IPS-18a (cell line): ENCODE data around the gene ANK3.

Experiments used
- H3K27ac ChIP-seq: one replicate; pipeline ENCODE4 v1.5.1; 2013; ENCODE audit warnings: low read length
- H3K27me3 ChIP-seq: one replicate; pipeline ENCODE4 v1.6.1; 2013; ENCODE audit warnings: mild to moderate bottlenecking, low read length; ENCODE audit not compliant: control insufficient read depth, insufficient read depth
- H3K36me3 ChIP-seq: one replicate; pipeline ENCODE4 v1.6.1; 2013; ENCODE audit warnings: low read depth, low read length; ENCODE audit not compliant: control insufficient read depth
- H3K4me1 ChIP-seq: one replicate; pipeline ENCODE4 v1.6.1; 2013; ENCODE audit warnings: low read depth, low read length; ENCODE audit not compliant: control insufficient read depth
- H3K4me3 ChIP-seq: one replicate; pipeline ENCODE4 v1.5.1; 2013; ENCODE audit warnings: low read length
- H3K9ac ChIP-seq: one replicate; pipeline ENCODE4 v1.6.1; 2013; ENCODE audit warnings: mild to moderate bottlenecking, low read length, moderate library complexity
- H3K9me3 ChIP-seq: one replicate; pipeline ENCODE4 v1.6.1; 2013; ENCODE audit warnings: low read depth, low read length; ENCODE audit not compliant: control insufficient read depth

The ANK3 gene

DNA sequence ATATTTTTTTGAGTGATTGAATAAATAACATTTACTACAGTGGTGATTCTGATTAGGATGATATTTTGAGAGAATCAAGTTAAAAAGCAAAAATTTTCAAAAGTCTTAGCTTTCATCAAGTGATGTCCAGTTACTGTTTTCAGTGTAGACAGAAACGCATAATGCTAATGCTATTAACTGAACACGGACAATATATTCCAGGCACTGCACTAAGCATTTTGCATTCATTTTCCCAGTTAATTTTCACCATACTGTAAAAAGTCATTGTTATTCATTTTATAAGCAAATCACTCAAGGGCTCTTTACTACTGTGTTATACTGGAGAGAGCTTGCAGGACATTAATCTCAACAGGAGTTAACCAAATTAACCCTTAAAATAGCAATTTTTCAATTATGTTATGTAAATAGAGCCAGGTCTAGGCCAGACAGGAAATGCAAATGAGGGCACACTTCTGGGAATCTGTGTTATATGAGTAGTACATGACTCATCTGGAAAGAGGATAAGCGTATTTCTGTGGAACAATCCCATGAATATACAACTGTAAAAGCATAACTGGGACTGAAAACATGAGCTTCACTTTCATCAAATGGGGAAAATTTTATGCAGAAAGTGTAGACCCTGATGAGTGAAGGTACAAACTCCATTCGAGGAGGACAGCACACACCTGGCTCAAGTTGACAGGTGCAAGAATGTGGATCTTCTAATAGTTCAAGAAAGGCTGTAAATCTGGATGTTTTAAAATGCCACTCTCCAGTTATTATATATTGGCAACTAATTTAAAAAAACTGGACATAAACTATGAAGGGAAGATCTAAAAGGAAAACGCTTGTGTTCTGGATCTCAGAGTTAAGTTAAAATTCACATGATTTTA is 75.4 kb downstream of the ANK3 start:
- Histone ChIP-seq H3K9ac (no peak overlapping the region), H3K36me3 (no peaks in the 10 kb centered on the region), H3K9me3 (no peaks in the 10 kb centered on the region), H3K27ac (no peak overlapping the region), H3K4me3 (no peak overlapping the region), H3K4me1 (no peaks in the 10 kb centered on the region), H3K27me3 (no peaks in the 10 kb centered on the region)

DNA sequence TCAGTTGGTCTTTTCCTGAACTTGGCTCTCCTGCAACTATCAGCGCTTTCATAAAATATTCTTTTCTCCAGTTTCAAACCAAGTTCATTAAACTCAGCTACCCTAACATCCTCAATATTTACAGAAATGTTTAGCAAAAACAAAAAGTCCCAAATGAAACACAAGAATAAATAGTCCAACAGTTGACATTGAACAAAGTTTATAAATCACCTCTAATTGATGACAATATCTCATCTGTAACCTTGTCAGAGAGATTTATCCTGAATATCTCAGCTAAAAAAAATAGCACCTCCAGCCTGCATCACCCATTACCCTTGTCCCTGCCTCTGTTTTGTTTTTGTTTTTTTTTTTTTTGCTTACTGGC is 76.1 kb downstream of the ANK3 start:
- no peaks in the 10 kb centered on the region for H3K27me3 ChIP-seq
- no peaks in the 10 kb centered on the region for H3K9me3 ChIP-seq
- H3K36me3 ChIP-seq = no peaks in the 10 kb centered on the region
- H3K4me1 ChIP-seq = no peaks in the 10 kb centered on the region
- no peak overlapping the region for H3K27ac ChIP-seq
- no peak overlapping the region for H3K4me3 ChIP-seq
- H3K9ac ChIP-seq = no peak overlapping the region

DNA sequence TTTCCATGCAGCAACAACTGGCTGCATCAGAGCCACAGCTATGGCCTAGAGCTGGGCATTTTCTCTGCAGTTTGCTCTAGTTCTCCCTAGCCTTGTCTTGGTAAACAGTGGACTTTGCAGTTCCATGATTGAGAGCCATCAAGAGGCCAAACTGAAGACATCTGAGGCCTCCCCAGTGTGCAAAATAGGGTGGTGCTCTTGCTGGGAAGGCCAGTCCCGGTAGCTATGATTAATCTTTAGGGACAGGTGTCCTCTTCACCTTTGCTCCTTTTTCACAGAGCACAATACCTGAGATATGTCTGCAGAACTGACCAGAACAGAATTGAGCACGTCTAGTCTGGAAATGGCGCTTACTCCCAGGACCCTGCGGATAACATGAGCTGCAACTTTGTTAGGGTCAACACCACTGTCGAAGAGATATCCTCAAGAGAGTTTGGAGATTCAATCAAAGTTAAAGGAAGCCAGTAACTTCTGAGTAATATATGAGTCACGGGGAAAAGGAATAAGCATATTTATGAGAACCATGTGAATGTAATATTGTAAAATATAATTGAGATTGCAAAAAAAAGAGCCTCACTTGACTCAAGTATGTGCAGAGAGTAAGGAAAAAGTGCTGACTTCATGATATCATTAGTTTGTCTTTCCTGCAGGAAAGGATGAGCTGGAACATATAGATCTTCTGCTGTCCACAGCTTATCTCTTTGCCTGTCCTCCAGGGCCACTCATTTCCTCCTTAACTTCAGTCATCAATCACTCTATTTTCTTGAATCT is 76.7 kb downstream of the ANK3 start:
- Histone ChIP-seq H3K27ac (no peak overlapping the region), H3K27me3 (no peaks in the 10 kb centered on the region), H3K9ac (no peak overlapping the region), H3K9me3 (no peaks in the 10 kb centered on the region), H3K4me3 (no peak overlapping the region), H3K4me1 (no peaks in the 10 kb centered on the region), H3K36me3 (no peaks in the 10 kb centered on the region)

DNA sequence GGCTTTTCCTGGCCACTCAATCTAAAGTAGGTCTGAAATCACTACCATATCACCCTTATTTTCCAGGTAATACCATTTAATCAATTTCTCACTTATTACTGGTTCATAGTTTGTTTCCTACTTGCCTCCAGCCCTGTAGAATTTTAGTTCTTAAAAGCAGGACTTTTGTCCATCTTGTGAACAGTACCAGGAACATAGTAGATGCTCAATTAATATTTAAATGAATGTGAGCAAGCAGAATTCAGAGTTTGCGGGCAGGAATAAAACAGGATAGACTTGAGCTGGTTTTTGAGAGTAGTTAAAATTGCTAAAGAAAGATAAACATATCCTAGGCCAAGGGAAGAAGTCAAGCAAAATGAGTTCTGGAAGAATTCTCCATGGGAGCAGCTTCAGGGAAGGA is 77.9 kb downstream of the ANK3 start:
- no peak overlapping the region for H3K9ac ChIP-seq
- no peak overlapping the region for H3K27ac ChIP-seq
- no peaks in the 10 kb centered on the region for H3K36me3 ChIP-seq
- H3K4me3 ChIP-seq = no peak overlapping the region
- no peaks in the 10 kb centered on the region for H3K4me1 ChIP-seq
- H3K27me3 ChIP-seq = no peaks in the 10 kb centered on the region
- no peaks in the 10 kb centered on the region for H3K9me3 ChIP-seq

DNA sequence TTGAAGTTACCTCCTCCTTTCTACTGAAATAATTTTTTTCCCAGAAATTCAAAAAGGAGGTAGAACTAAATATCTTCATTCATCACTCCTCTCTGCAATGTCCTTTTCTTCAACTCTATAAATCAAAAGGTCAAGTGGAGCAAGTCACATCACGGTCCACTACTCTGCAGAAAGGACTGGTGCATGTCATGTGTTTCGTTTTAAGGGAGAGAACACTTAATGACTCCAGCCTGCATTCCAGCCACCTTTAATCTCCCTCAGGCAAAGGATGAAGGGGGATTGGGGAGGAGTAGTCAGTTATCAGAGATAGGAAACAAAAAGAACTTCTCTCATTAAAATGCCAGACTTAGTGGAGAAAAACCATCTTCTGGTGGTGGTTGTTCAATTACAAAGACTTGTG is 78.9 kb downstream of the ANK3 start:
- no peaks in the 10 kb centered on the region for H3K9me3 ChIP-seq
- no peak overlapping the region for H3K9ac ChIP-seq
- H3K27ac ChIP-seq = no peak overlapping the region

DNA sequence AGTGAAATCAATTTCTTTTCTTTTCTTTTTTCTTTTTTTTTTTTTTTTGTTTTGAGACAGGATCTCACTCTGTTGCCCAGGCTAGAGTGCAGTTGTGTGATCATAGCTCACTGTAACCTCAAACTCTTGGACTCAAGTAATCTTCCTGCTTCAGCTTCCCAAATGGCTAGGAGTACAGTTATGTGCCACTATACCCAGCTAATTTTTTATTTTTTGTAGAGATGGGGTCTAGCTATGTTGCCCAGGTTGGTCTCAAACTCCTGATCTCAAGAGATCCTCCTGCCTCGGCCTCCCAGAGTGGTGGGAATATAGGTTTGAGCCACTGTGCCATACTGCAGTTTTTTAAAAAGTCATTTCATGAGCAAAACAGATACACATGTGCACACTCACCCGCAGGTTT is 79.8 kb downstream of the ANK3 start:
- no peak overlapping the region for H3K9ac ChIP-seq
- no peaks in the 10 kb centered on the region for H3K36me3 ChIP-seq
- H3K4me1 ChIP-seq = no peaks in the 10 kb centered on the region
- H3K4me3 ChIP-seq = no peak overlapping the region
- no peaks in the 10 kb centered on the region for H3K27me3 ChIP-seq
- no peaks in the 10 kb centered on the region for H3K9me3 ChIP-seq
- H3K27ac ChIP-seq = no peak overlapping the region

More for the DNA sequence above, 78.9 kb downstream of the ANK3 start:
- Histone ChIP-seq H3K4me3 (no peak overlapping the region), H3K36me3 (no peaks in the 10 kb centered on the region), H3K4me1 (no peaks in the 10 kb centered on the region), H3K27me3 (no peaks in the 10 kb centered on the region)

DNA sequence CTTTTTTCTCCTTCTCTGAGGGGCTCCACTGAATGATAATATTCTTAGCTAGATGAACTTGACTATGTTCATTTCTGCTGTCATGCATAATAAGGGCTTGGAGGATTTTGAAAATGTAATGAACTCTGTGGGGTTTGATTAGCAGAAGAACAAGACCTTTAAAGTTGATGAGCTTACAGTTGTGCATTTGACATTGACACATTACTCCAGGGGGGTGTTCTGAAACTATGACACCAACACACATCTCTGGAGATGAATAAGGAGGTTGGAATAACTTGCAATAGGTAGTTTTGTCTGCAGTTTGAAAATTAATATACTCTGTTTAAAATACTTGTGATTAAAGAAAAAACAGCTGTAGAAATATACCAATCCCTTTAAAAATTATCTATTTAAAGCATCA is 80.3 kb downstream of the ANK3 start:
- H3K4me1 ChIP-seq = no peaks in the 10 kb centered on the region
- no peak overlapping the region for H3K27ac ChIP-seq
- no peak overlapping the region for H3K9ac ChIP-seq
- H3K9me3 ChIP-seq = no peaks in the 10 kb centered on the region
- H3K27me3 ChIP-seq = no peaks in the 10 kb centered on the region
- no peaks in the 10 kb centered on the region for H3K36me3 ChIP-seq
- no peak overlapping the region for H3K4me3 ChIP-seq

DNA sequence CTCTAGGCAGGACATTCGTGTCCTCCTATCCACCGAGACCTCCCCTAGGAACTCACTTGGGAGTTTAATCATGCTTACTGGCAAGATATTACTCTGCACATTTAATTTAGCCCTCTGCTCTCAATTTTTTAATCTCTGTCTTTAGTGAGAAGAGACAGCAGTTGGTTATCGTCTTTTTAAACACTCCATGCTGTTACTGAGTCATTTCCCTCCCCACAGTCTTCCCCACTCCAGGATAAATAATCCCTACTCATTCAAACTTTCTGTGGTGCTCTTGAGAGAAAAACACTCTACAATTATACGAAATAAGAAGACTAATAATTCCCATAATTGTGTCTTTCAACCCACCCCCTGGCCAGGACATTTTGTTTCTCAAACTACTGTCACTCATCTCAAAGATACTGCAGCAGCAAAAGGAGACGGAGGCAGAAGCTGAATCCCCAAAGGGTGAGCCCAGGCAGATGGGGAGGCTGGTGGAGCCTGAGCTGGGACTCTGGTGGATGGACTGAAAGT is 84.2 kb downstream of the ANK3 start:
- peaks cover 4% of the 10 kb centered on the region for H3K4me1 ChIP-seq
- H3K36me3 ChIP-seq = no peaks in the 10 kb centered on the region
- no peak overlapping the region for H3K9ac ChIP-seq
- no peak overlapping the region for H3K27ac ChIP-seq
- no peak overlapping the region for H3K4me3 ChIP-seq
- H3K9me3 ChIP-seq = no peaks in the 10 kb centered on the region
- H3K27me3 ChIP-seq = no peaks in the 10 kb centered on the region

DNA sequence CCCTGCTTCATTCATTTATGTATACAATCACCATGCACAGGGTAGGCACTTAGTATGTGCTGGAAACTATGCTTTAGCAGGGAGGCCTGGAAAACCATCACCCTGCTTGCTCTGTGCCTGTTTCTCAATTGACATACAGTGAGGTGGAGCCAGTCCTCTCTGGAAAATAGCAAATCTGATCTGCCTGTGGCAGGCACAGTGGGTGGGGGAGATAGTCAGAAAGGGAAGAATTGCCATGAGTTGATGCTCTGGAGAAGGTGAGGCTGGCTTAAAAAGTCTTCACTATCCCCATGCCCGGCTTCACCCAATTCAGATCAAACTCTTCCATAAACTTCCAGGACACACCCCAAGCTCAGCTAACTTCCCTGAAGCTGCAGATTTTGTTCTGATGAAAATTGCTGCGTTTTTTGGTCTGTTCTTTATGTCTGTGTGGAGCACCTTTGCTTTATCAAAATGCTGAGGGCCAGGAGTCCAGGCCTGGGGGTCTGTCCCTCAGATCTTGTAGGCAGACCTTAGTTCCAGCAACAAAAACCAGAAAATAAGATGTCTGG is 84.8 kb downstream of the ANK3 start:
- Histone ChIP-seq H3K4me1 (peaks cover 9% of the 10 kb centered on the region), H3K9me3 (no peaks in the 10 kb centered on the region), H3K4me3 (no peak overlapping the region), H3K27ac (no peak overlapping the region), H3K36me3 (no peaks in the 10 kb centered on the region), H3K27me3 (no peaks in the 10 kb centered on the region), H3K9ac (no peak overlapping the region)

DNA sequence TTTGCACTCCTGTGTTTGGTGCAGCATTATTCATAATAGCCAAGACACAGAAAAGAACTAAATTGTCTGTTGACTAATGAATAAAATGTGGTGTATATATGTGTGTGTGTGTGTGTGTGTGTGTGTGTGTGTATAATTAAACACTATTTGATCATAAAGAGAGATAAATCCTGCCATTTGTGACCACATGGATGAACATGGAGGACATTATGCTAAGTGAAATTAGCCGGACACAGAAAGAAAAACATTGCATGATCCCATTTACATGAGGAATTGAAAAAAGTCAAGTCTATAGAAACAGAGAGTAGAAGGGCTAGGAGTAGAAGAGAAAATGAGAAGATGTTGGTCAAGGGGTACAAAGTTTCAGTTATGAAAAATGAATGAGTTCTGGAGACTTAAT is 85.9 kb downstream of the ANK3 start:
- Histone ChIP-seq H3K4me1 (peaks cover 11% of the 10 kb centered on the region), H3K27ac (no peak overlapping the region), H3K9me3 (no peaks in the 10 kb centered on the region), H3K27me3 (no peaks in the 10 kb centered on the region), H3K4me3 (no peak overlapping the region), H3K36me3 (no peaks in the 10 kb centered on the region), H3K9ac (no peak overlapping the region)

DNA sequence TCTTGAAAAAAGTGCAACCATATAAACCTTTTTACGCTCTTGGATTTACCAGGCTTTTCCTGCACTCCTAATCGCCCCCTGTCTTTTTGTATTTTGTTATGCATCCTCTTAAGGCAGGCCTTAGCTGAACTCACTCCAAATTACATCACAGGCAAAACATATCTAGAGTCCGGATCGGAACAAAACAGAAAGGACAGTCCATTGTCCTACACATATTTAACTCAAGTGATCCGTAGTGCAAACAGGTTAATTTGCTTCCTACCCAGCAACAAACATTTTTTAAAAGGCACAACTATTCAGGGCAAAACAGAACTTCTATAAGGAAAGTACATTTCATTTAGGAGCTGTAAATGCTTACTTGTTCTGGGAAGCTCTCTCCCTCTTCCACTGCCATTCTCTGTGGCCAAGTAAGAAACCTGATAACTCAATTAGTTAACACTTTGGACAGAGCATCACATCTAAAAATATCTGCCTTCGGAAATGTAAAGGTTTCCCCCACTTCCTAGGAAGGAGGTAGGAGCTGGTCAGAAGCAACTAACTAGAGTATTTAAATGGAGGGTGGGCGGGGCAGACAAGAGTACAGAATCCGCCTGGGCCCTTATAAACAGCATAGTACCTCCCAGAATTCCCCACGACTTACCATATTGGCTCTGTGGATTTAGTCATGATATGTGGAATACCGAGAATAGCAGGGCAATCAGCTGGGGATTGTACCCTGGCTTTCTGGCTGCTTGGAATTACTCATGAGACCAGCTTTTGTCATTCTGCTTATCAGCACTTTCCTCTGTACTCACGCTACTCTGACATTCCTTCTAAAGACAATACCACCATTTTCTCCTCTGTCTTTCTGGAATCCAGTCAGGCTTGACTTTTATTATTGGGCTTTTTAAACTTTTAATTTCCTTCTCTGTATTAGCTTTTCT is 89.5 kb downstream of the ANK3 start:
- no peaks in the 10 kb centered on the region for H3K27me3 ChIP-seq
- no peak overlapping the region for H3K9ac ChIP-seq
- no peak overlapping the region for H3K4me3 ChIP-seq
- no peak overlapping the region for H3K27ac ChIP-seq
- no peaks in the 10 kb centered on the region for H3K36me3 ChIP-seq
- H3K9me3 ChIP-seq = no peaks in the 10 kb centered on the region
- peaks cover 11% of the 10 kb centered on the region for H3K4me1 ChIP-seq
